Inflammatory macrophage treated with lipopolysaccharide for 4 hours (primary cell): Measurements from ENCODE around the gene HOXA6.

Experiments used
- DNase-seq: peaks from one replicate; pipeline ENCODE4 v3.0.0-alpha.2; 2020

The HOXA6 gene

GRCh38 chr7:27121684-27122076 lies 25.9 kb downstream of the HOXA6 start:
- DNase-seq = no peak

- DNase-seq = no peak
These were observed 28.1 kb downstream of the HOXA6 start for GRCh38 chr7:27119412-27119911.

GRCh38 chr7:27118580-27118979 lies 29.0 kb downstream of the HOXA6 start:
- no peak for DNase-seq

DNA sequence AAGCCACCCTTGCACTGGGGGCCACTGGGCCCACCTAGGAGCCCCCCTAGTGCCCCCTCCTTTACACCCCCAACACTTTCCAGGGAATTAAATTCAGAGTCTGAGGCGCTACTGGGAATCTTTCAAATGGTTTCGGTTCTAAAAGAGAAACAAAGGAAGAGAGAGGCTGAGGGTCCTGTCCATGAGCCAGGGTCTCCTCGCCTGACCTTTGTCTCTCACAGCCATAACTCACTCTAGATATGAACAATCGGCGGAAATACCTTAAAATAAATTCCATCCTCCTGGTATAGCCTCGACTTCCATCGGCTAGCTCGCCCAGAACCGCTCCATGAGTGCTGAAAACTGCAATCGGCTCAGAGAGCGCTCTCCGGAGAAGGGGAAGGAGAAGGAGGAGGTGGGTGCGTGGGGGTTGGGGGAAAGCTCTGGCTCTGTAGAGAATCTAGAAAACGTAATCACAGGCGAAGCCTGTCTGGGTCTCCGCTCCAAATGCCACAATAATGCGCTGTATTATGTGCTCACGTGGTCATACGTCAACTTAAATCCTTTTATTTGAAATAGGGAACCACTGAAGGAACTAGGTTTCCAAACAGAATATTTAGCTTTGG lies 29.6 kb downstream of the HOXA6 start:
- DNase-seq = no peak

GRCh38 chr7:27116962-27117886 lies 30.4 kb downstream of the HOXA6 start:
- DNase-seq = no peak

DNA sequence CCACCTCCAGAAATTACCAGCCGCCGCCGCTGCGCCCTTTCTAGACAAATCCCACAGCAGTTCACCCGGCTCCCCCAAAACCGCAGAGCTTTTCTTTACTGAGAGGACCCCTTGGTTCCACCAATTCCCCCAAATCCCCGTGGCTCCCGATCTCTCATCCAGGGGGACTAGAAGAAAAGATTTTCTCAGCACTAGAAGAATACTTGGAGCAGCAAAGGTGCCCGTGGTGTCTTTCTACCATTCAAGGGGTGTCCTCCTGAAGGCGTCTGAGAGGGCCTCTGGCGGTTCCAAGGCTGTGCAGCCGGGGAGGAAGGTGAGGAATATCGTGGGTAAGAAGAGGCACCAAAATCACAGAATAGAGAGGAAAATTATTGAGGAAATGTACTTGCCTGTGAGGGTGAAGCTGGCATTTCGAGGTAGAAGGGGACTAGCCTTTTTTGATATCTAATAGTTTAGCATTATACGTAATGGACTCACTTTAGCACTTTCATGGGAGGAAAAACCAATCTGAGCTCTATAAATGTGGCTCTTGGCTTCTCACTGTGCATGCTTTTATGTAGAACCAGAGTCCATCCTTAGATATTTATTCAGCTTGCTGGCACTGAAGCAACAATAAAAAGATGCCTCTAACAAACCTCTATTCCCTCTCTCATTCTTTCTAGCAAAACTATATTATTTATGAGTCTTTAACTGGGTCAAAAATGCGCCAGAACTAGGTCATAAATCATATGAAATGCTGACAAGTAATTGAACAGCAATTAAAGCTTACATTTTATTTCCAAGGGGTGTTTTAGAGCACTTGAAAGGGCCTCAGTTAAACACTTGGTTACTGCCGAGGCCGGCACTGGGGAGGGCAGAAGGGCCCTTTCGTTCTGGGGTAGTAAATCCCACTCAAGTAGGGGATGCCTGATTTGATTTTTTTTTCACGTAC lies 31.3 kb downstream of the HOXA6 start:
- no peak for DNase-seq

DNA sequence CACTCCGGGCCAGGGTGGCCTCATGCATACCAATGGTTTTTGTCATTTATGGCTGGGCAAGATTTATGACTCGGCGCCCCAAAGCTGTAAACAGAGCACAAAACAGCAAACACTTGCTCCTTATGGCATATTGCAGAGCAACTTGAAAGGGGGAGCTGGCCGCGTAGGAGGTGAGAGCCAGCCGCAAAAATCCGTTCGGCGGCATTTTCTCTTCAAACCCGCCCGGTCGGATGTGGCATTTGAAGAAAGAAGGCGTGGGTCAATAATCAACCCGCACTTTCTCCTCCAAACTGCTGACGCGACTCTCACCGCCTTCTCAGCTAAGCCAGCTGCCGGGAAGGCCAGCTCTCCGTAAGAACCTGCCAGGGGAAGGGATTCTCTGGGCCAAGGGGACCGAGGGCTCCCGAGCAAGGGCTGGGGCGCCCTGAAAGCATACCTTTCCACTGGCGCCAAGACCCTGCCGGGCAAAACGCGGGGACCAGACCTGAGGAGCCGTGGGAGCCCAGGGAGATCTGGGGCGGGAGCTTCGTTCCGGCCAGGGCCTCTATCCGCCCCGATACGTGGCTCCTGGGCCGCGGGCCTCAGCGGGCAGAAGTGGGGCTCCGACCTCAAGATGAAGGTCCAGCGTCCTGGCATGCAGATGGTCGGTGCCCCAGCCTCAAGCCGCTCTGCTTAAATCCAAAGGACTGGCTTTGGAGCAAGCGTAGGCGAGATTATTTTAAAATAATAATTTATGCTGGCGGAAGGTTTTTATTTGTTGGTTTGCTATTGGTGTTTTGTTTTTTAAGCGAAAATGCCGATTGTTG lies 32.1 kb downstream of the HOXA6 start:
- no peak for DNase-seq

GRCh38 chr7:27114881-27115220 lies 32.7 kb downstream of the HOXA6 start:
- no peak for DNase-seq

DNA sequence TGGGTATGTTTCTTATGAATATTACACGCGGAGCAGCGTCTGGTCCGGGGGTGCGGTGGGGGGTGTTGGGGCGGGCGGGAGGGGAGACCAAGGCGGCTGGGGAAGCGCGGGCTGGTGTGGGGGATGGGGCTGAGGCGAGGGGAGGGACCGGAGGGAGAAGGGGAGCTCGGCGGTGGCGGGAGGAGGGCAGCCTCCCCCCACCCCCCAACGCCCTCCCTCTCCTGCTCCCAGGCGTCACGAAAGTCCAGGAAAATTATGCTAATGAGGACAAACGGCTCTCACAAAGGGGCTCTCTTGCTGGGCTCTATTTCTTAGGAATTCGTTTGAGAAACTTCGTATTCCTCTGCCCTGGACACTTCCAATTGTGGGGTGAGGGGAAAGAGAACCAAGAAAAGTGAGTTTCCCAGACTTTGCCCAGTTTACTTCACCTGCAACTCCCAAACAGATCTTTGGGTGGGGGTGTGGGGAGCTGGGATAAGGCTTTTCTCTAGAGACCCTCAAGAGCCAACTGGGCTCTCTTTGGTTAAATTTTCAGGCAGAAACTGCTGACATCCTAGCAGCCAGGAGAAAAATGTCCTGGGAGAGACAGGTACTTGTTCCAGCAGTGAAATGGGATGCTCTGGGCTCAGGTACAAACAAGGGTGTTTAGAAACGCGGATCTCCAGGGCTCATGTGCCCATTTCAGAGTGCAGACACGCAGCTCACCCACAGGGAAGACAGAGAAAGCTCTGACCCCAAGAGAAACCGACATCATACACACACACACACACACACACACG lies 33.4 kb downstream of the HOXA6 start:
- no peak for DNase-seq

DNA sequence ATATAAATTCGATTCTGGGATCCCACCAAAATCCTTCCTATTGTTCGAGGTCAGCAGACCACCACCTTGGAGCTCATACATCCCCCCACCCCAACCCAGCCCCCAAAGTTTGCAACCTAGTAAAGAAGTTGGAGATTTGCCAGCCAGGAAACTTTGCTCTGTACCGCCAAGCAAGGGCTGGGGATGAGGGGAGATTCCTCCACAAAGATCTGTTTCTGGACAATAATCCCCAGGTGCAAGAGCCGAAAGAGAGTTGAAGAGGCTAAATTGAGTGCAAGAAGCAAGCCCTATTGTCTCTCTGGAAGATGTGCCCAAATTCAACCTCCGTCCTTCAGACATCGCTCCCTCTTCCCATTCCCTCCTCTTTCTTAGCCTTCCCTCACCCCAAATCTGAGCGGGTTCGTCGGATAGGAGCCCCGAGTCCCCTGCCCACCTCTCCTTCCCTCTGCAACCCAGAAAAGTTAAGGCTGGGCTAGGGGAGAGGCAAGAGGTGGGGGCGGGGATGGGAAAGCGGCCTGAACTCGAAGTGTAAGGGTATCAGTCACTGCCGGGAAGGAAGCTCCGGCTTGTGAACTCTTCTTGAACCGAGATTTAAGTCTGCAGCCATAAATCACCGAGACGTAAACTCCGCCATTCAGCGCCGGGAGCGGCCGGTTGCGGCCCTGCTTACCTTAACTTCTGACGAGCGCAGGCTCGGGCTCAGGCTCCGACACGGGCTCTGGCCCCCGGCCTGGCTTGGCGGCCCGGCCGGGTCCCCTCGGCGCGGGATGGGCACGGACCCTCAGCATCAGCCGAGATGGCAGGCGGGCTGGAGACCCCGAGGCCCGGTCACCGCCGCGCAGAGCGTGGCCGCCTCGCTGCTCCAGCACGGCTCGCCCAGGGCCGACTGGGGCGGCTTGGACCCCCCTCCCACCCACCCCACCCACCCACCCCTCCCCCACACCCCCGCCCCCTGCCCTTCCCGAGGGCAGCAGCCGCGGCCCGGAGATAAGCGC lies 34.3 kb downstream of the HOXA6 start:
- DNase-seq = no peak

DNA sequence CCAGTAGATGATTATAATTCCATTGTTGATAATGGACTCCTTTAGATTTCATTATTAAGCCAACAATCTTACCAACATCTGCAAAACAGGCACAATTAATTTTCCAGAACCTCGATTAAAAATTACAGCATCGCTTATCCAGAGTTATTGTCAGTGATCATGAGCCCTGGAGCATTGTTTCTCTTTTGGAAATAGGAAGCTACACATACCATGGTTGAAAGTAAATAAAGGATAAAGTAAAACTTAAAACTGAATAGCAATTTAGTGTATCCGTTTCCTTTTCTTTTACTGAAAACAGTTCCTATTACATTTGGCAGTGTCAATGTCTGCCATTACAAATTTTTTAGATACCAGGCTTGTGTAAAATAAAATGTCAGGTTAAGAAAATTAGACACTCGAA lies 35.2 kb downstream of the HOXA6 start:
- DNase-seq = no peak

GRCh38 chr7:27111751-27112277 lies 35.8 kb downstream of the HOXA6 start:
- DNase-seq = no peak

DNA sequence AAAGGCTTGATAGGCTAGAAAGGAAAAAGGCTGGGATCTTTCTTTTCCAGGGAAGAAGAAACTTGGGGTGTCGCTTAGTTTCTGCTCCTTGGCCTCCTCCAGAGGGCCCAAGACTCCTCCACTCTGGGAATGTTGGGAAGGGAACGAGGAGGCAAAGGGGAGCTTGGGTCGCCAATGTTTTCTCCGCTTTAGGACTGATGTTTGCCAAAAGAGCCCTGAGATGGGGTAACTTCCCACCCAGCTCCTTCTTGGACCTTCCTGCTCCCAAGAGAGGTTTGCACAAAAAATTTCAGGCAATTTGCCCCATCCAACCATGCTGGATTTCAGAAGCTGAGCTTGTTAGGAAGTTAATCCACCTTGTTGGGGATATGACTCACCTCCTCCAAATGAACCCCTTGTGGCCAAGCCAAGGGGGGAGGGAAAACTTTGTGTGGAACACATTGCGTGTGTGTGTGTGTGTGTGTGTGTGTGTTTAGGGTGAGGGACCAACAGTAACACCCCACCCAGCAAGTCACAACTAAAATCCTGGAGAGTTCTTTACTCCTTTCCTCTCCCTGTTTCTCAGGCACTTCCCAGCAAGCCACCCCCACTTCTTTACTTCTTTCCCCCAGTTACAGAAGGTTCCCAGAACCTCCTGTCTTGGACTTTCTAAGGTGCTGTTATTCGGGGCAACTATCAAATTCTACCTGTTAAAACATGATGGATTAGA lies 36.4 kb downstream of the HOXA6 start:
- no peak for DNase-seq

- DNase-seq = no peak
These were observed 37.2 kb downstream of the HOXA6 start for GRCh38 chr7:27110186-27111031.

GRCh38 chr7:27109466-27110185 lies 37.9 kb downstream of the HOXA6 start:
- DNase-seq = no peak

GRCh38 chr7:27108390-27109127 lies 39.0 kb downstream of the HOXA6 start:
- DNase-seq = no peak
